Endothelial cell of umbilical vein (primary cell): Measurements from ENCODE around the gene SGCD. TPM values are rescaled to one million over a fixed set of nuclear protein-coding genes. Genes with fewer than 3 reads are reported as not detected.

Source experiments
- BruUV-seq: library from RNA; stranded (reverse); fragments of 400-500 nt; replicated peaks from 2 replicates; lab custom pipeline; 2021; lab: Mats Ljungman, UMichigan
- CTCF ChIA-PET: fragments of 300-600, 350-600 bp; sonication (Branson Sonifier 250); formaldehyde crosslinking; loops from one replicate; lab custom pipeline; 2021; ENCODE audit warnings: antibody characterized with exemption, inconsistent platforms; lab: Charles Lee
- POLR2A ChIA-PET: fragments of 300-600, 350-600 bp; sonication (Branson Sonifier 250); formaldehyde crosslinking; loops from one replicate; lab custom pipeline; 2021; ENCODE audit warnings: antibody characterized with exemption, inconsistent platforms; lab: Charles Lee
- DNase-seq: peaks from one replicate; pipeline ENCODE4 v3.0.0-alpha.2; 2011; ENCODE audit warnings: low read depth, low spot score
- FAIRE-seq: peaks from 2 replicates; lab custom pipeline; 2011; peaks lifted over from hg19 to GRCh38; lab: Jason Lieb, UNC
- H2AFZ ChIP-seq: 2 replicates; pipeline ENCODE4 v1.6.0; 2012; ENCODE audit warnings: low read depth, low read length, control low read depth, inconsistent platforms
- H3K27ac ChIP-seq: 2 replicates; pipeline ENCODE4 v1.5.1; 2011; ENCODE audit warnings: low read depth, mild to moderate bottlenecking, control low read depth, low read length, moderate library complexity; ENCODE audit not compliant: insufficient read depth
- H3K27me3 ChIP-seq, 2 experiments: 2 replicates each; pipeline versions ENCODE4 v1.6.0 to v1.6.1; 2011; ENCODE audit warnings: low read length in 2 of 2, mixed read lengths in 1 of 2; ENCODE audit not compliant: control insufficient read depth in 2 of 2, insufficient read depth in 2 of 2
- H3K36me3 ChIP-seq, 2 experiments: 2 replicates in 1 of 2; 3 replicates in 1 of 2; pipeline ENCODE4 v1.5.1; 2011; ENCODE audit warnings: low read length in 2 of 2, mild to moderate bottlenecking in 1 of 2, moderate library complexity in 1 of 2; ENCODE audit not compliant: control insufficient read depth in 2 of 2, insufficient read depth in 2 of 2; ENCODE audit errors: extremely low read depth in 1 of 2
- H3K4me1 ChIP-seq: 3 replicates; pipeline ENCODE4 v1.5.1; 2011; ENCODE audit warnings: mild to moderate bottlenecking, low read length; ENCODE audit not compliant: control insufficient read depth, insufficient read depth; ENCODE audit errors: extremely low read depth
- H3K4me2 ChIP-seq: 2 replicates; pipeline ENCODE4 v1.6.1; 2011; ENCODE audit warnings: low read length, control low read depth, mixed read lengths; ENCODE audit not compliant: insufficient read depth
- H3K4me3 ChIP-seq, 3 experiments: fragments of 200-600 bp in 1 of 3; sonication (generic), shearing (Covaris generic) in 1 of 3; replicated peaks in 1 of 3; 2 replicates each; pipeline ENCODE4 v1.5.1; 2011 to 2016; ENCODE audit warnings: control low read depth in 3 of 3, low read length in 3 of 3, mild to moderate bottlenecking in 2 of 3, inconsistent platforms in 1 of 3, low read depth in 1 of 3, moderate library complexity in 1 of 3; ENCODE audit not compliant: insufficient read depth in 1 of 3
- H3K79me2 ChIP-seq: 2 replicates; pipeline ENCODE4 v1.6.0; 2012; ENCODE audit warnings: low read length, inconsistent platforms; ENCODE audit not compliant: control insufficient read depth, insufficient read depth
- H3K9ac ChIP-seq: replicated peaks from 2 replicates; pipeline ENCODE3; 2011; ENCODE audit warnings: low read length, control low read depth; ENCODE audit not compliant: insufficient read depth; ENCODE audit errors: extremely low read depth
- H3K9me1 ChIP-seq: replicated peaks from 3 replicates; pipeline ENCODE4 v1.6.0; 2011; ENCODE audit warnings: mild to moderate bottlenecking, low read length; ENCODE audit not compliant: control insufficient read depth, insufficient read depth; ENCODE audit errors: extremely low read depth
- H3K9me3 ChIP-seq: replicated peaks from 2 replicates; pipeline ENCODE4 v1.5.1; 2012; ENCODE audit warnings: low read length, inconsistent platforms; ENCODE audit not compliant: control insufficient read depth, insufficient read depth
- H4K20me1 ChIP-seq: replicated peaks from 2 replicates; pipeline ENCODE3; 2011; ENCODE audit warnings: mild to moderate bottlenecking, low read length; ENCODE audit not compliant: control insufficient read depth, insufficient read depth; ENCODE audit errors: extremely low read depth
- EZH2 ChIP-seq: IDR thresholded peaks from 2 replicates; pipeline ENCODE4 v1.6.1; 2012; ENCODE audit warnings: borderline replicate concordance, low read depth, mild to moderate bottlenecking, moderate library complexity, low read length, inconsistent platforms; ENCODE audit not compliant: severe bottlenecking
- FOS ChIP-seq: IDR thresholded peaks from 2 replicates; pipeline ENCODE4 v1.6.1; 2011; ENCODE audit warnings: mild to moderate bottlenecking, low read length, moderate library complexity, borderline replicate concordance; ENCODE audit not compliant: insufficient read depth
- GATA2 ChIP-seq: IDR thresholded peaks from 2 replicates; pipeline ENCODE4 v1.7.0; 2011; ENCODE audit warnings: low read depth, mild to moderate bottlenecking, moderate library complexity, mixed read lengths, low read length; ENCODE audit not compliant: insufficient read length, insufficient read depth
- JUN ChIP-seq: IDR thresholded peaks from 2 replicates; pipeline ENCODE4 v1.6.1; 2011; ENCODE audit warnings: borderline replicate concordance, low read depth; ENCODE audit not compliant: insufficient read length, insufficient read depth
- MYC ChIP-seq: IDR thresholded peaks from one replicate; pipeline ENCODE4 v1.6.1; 2011; ENCODE audit warnings: mild to moderate bottlenecking, low read depth, low read length
- POLR2A ChIP-seq: IDR thresholded peaks from 2 replicates; pipeline ENCODE4 v1.6.1; 2012; ENCODE audit warnings: low read depth, mild to moderate bottlenecking, control low read depth, low read length
- POLR2AphosphoS5 ChIP-seq: IDR thresholded peaks from 2 replicates; pipeline ENCODE4 v1.6.1; 2012; ENCODE audit warnings: low read depth, mild to moderate bottlenecking, control low read depth, low read length, moderate library complexity; ENCODE audit not compliant: insufficient read depth
- dilution Hi-C: fragments of 300-500 bp; cut with MboI; formaldehyde crosslinking; loops from one replicate; pipeline ENCODE4 v1.15.0; 2019; ENCODE audit warnings: low sequenced_read_pairs; ENCODE audit not compliant: extremely low pct_ligation_motif_present
- intact Hi-C: fragments of 100-400 bp; cut with micrococcal nuclease; formaldehyde crosslinking; loops from one replicate; pipeline ENCODE4 v1.10.0; 2022
- polyA plus RNA-seq, 4 experiments: library from polyadenylated mRNA; depleted of rRNA in 3 of 4; stranded (reverse) in 3 of 4; unstranded in 1 of 4; fragments of >200 nt; gene quantifications; 2 replicates each; pipeline versions ENCODE4 v1.2.1 to v1.2.3, GENCODE V29; 2011 to 2012; ENCODE audit warnings: missing spikeins in 1 of 4
- total RNA-seq: library from RNA; stranded (reverse); gene quantifications from 2 replicates; pipeline ENCODE4 v1.2.3, GENCODE V29; 2021
- TF ChIP-seq, protein P1 (sequence below): IDR thresholded peaks from 2 replicates; pipeline ENCODE4 v1.6.1; 2011; ENCODE audit not compliant: insufficient read depth, insufficient read length
- TF ChIP-seq, protein P2 (sequence below), 2 donors: IDR thresholded peaks; 1 replicate in 1 of 2; 2 replicates in 1 of 2; pipeline ENCODE4 v1.5.1; 2011; ENCODE audit warnings: low read length in 2 of 2, mild to moderate bottlenecking in 2 of 2, moderate library complexity in 2 of 2, control low read depth in 1 of 2, inconsistent platforms in 1 of 2, low read depth in 1 of 2; ENCODE audit not compliant: insufficient read depth in 1 of 2; ENCODE audit errors: extremely low read depth in 1 of 2

Gene SGCD
- total and polyA plus RNA-seq, 2 donors (not counting 3 experiments of a cell fraction or from before 2014, with no cell fraction given), result not detected

DNA sequence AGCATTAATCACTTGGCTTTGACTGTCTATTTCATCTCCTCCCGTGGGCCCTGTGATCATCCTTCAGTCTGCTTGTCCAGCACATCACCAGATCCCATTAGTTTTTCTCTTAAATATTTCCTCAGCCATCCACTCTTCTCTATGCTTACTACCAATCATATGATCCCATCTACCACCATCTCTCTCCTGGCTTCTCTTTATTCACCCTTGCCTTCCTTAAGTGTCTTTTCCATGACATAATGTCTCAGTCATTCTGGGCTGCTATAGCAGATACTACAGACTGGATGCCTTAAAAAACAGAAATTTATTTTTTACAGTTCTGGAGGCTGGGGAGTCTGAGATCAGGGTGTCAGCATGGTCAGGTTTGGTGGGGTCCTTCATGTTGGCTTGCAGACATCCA, 314.7 kb downstream of the SGCD start:
- CTCF ChIA-PET, result no interaction called here
- FAIRE-seq, result no peak
- Histone ChIP-seq H3K36me3 (no peaks in the 10 kb centered on the region), H3K4me2 (no peak overlapping the region), H3K27ac (no peak overlapping the region), H3K9me3 (peaks cover 5% of the 10 kb centered on the region), H4K20me1 (no peaks in the 10 kb centered on the region), H3K4me3 (no peak overlapping the region), H3K79me2 (no peaks in the 10 kb centered on the region), H3K27me3 (no peaks in the 10 kb centered on the region), H3K9me1 (no peaks in the 10 kb centered on the region), H3K4me1 (no peaks in the 10 kb centered on the region), H3K9ac (no peak overlapping the region), H2AFZ (no peak overlapping the region)
- dilution Hi-C loops (no loop called here), intact Hi-C loops (no loop called here)
- no peak for DNase-seq
- POLR2A ChIA-PET, result no interaction called here
- TF ChIP-seq MYC (no peak), EZH2 (no peak), POLR2A (no peak), GATA2 (no peak), FOS (no peak), JUN (no peak), POLR2AphosphoS5 (no peak)
- TF ChIP-seq, protein P1, sequence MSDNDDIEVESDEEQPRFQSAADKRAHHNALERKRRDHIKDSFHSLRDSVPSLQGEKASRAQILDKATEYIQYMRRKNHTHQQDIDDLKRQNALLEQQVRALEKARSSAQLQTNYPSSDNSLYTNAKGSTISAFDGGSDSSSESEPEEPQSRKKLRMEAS, result no peak
- TF ChIP-seq, protein P2, sequence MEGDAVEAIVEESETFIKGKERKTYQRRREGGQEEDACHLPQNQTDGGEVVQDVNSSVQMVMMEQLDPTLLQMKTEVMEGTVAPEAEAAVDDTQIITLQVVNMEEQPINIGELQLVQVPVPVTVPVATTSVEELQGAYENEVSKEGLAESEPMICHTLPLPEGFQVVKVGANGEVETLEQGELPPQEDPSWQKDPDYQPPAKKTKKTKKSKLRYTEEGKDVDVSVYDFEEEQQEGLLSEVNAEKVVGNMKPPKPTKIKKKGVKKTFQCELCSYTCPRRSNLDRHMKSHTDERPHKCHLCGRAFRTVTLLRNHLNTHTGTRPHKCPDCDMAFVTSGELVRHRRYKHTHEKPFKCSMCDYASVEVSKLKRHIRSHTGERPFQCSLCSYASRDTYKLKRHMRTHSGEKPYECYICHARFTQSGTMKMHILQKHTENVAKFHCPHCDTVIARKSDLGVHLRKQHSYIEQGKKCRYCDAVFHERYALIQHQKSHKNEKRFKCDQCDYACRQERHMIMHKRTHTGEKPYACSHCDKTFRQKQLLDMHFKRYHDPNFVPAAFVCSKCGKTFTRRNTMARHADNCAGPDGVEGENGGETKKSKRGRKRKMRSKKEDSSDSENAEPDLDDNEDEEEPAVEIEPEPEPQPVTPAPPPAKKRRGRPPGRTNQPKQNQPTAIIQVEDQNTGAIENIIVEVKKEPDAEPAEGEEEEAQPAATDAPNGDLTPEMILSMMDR (IDR thresholded peaks at IDR 0.05; ENCODE audit: extremely low read depth in 1 of 2, insufficient read depth in 1 of 2, low read depth in 1 of 2, low read length in 2 of 2), result no peak
- no TSS peak for BruUV-seq
